Activated CD8-positive, alpha-beta memory T cell treated with anti-CD3 and anti-CD28 coated beads for 48 hours (primary cell): ENCODE data around the gene ZKSCAN5.
"Not testable (repeated sequence)": the region's sequence is repeated elsewhere in the genome, so short reads cannot be mapped to it uniquely, and the experiment has no call there.

Experiments used
- DNase-seq, 3 experiments: peaks; one replicate each; pipeline ENCODE4 v3.0.0-alpha.2; 2020; ENCODE audit warnings: low read depth in 2 of 3, low spot score in 2 of 3

The ZKSCAN5 gene

DNA sequence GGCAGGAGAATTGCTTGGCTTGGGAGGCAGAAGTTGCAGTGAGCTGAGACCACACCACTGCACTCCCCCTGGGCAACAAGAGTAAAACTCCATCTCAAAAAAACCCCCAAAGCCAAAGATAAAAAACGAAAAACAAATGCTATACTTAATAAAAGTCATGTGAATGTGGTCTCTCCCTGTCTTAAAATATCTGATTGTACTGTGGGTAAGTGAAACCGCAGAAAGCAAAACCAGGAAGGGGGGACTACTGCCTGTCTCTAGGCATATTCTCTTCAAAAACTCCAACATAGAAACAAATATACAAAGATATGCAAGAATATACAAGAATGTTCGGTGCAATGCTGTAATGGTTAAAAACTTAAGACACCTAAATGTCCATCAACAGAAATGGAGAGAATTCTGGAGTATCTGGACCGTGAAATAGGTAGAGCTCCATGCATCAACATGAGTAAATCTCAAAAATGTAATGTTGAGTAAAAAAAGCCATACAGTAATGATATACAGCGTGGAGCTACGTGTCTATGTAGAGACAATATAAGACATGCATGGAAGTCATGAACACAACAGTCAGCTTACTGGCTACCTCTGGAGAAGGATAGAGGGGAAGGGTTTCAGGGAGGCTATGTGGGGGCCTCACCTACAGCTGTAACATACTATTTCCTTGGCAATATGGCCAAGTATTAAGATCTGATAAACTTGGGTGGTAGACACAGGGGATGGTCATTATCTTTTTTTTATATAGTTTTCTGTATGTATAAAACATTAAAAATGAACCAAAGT is 6.5 kb upstream of the ZKSCAN5 start:
- no peak for DNase-seq

DNA sequence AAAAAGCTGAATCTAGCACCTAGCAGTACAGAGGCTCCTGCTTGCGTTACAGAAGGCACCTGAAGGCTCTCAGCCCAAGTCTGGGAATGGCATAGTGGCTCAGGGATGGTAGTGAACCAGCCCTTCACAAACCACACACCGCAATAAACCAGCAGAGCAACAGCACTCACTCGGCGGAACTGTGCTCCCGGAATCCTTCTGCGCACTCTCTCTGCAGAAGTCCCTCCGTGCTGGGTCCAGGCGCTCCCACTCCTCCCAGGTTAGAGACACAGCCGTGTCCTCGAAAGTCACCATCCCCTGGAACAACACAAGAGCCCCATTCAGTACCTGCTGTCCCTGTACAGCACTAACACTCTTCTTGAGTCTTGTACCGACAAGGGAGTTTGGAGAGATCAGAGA is 5.9 kb upstream of the ZKSCAN5 start:
- no peak for DNase-seq

DNA sequence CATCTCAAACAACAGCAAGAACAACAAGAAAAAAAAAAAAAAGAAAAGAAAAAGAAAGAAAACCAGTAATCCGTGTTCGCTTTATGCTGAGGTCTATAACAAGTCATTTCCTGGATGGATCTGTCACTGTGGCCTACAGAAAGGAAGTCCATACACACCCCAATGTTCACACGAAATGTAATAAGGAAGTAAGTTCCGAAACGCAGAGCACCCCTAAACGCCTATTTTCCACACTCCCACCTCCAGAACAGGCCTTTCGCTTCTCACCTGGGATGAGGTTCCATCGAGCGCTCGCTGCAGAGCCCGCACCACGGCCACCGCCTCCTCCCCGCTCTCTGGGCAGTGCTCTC is 5.1 kb upstream of the ZKSCAN5 start:
- DNase-seq = no peak

DNA sequence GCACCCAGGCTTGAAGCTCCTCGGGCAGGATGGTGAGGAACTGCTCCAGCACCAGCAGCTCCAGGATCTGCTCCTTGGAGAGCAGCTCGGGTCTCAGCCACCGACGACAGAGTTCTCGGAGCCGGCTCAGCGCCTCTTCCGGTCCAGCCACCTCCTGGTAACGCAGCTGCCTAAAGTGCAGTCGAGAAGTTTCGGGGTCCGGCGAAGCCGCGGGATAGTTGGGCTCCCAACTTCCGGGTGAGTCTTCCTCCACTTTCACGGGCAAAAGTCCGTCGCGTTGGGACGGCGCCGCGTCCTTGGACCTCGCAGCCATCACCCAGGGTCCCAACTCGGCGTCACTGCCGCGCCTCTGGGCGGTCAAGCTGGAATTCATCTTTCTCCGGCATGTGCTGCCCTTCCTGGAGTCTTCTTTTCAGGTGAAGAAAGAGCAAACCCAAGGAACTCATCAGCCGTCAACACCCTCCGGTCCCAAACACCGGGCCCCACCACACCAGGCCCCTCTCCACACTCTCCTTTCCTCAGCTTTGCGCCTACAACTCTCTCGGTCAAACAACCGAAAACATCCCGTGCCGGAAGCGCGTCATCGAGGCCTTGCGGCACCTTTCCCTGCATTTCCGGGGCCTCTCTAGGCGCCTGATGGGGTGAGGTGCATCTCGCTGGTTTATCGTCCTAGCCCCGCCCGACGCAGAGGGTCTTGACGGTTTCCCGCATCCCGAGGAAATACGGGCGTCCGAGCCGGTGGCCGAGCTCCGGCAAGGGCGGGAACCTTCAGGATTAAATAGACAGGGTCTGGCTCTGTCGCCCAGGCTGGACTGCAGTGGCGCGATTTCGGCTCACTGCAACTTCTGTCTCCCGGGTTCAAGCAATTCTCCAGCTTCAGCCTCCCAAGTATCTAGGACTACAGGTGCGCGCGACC is 4.5 kb upstream of the ZKSCAN5 start, which contains the start of gene ZNF394:
Gene ZNF394 (minus strand): TSS at position 561 of the 916 bp plus-strand sequence. CDS start 188 bp downstream, at position 373.
- peak; percentile 63 to 75 (median 66) for DNase-seq

DNA sequence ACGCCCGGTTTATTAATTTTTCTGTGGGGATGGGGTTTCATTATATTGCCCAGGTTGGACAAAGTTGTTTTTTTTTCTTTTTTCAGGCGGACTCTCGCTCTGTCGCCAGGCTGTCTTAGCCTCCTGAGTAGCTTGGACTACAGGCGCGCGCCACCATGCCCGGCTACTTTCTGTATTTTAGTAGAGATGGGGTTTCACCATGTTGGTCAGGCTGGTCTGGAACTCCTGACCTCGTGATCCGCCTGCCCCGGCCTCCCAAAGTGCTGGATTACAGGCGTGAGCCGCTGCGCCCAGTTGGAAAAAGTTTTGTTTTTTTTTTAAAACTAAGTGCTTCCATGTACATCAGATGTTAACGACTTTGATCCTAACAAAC is 3.8 kb upstream of the ZKSCAN5 start:
- DNase-seq = no peak

DNA sequence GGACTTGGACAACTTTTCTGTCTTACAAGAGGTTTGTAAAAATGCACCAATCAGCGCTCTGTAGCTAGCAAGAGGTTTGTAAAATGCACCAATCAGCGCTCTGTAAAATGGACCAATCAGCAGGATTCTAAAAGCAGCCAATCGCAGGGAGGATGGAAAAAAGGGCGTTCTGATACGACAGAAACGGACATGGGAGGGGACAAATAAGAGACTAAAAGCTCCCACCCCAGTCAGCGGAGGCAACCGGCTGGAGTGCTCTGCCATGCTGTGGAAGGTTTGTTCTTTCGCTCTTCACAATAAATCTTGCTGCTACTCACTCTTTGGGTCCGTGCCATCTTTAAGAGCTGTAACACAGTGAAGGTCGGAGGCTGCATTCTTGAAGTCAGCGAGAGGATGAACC is 3.2 kb upstream of the ZKSCAN5 start:
- not testable (repeated sequence) for DNase-seq

DNA sequence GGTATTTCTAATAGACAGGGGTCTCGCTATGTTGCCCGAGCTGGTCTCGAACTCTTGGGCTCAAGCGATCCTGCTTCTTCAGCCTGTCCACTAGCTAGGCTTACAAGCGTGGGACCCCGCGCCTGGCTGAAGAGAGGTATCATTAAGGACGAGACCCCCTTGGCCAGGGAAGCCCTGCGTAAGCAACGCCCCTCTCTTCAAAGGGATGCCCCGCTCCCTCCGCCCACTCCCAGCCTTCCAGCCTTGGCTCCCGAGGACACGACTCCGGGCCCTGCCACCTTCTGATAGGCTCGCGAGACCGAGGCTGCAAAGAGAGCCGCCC is 220 bp upstream of the ZKSCAN5 start:
- no peak for DNase-seq

DNA sequence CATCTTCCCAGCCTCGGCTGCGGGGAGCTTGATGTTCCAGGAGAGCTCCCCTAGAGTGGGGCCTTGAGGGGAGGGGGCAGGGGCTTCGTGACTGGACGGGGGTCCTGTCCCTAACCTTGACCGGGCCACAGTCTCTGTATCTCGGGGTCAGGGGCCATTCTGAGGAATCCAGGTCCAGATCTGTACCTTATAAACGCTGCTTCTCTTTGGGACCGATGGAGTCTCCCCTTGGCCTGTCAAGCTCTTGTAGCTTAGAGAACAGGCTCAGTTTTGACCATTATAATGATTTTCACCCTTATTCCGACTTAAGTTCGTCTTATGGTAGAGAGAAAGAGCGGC is 831 bp downstream of the ZKSCAN5 start:
- no peak for DNase-seq

DNA sequence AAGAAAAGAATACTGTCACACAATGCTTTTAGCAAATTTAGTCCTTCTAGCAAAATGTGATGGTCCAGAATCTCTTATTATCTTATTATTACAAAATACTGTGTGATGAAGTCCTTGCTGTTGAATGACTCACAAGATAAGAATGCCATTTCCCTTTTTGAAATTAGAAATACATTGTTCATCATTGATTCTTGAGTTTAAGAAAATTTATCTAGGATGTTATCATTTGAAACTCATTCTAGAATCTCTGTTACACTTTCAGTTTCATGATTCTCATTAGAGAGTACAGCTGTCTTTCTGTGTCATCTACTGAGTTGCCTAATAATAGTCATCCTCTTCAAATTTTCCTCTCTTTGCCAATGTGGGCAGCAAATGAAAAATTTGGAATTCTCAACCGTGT is 9.6 kb downstream of the ZKSCAN5 start:
- DNase-seq = no peak

DNA sequence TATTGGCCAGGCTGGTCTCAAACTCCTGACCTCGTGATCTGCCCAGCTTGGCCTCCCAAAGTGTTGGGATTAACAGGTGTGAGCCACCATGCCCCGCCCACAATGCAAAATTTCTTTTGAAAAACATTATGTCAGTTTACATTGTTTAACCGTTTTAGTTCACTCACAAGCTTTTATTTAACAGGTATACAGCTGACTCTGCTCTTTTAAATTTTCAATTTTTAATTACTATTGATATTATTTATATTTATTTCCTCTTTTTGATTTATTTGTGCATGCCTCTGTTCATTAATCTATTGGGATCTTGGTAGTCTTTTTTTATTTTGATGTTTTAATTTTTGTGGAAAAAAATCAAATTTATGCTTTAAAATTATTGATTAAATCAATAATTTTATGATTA is 16.9 kb downstream of the ZKSCAN5 start:
- no peak for DNase-seq

DNA sequence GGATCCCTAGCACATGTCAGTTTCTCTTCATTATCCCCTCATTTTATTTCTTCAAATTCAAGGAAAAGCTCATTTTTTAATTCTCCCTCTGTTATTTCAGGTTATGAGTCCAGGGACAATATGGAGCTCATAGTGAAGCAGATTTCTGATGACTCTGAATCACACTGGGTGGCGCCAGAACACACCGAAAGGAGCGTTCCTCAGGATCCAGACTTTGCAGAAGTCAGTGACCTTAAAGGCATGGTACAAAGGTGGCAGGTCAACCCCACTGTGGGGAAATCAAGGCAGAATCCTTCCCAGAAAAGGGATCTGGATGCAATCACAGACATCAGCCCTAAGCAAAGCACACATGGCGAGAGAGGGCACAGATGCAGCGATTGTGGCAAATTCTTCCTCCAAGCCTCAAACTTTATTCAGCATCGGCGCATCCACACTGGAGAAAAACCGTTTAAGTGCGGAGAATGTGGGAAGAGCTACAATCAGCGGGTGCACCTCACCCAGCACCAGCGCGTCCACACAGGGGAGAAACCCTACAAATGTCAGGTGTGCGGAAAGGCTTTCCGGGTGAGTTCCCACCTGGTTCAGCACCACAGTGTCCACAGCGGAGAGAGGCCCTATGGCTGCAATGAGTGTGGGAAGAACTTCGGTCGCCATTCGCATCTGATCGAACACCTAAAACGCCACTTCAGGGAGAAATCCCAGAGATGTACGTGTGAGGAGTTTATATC is 21.4 kb downstream of the ZKSCAN5 start:
- DNase-seq = no peak

DNA sequence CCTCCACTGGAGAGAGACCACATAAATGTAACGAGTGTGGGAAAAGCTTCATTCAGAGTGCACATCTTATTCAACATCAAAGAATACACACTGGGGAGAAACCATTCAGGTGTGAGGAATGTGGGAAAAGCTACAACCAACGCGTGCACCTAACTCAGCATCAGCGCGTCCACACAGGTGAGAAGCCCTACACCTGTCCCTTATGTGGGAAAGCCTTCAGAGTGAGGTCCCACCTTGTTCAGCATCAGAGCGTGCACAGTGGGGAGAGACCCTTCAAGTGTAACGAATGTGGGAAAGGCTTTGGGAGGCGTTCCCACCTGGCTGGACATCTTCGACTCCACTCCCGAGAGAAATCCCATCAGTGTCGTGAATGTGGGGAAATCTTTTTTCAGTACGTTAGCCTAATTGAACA is 26.9 kb downstream of the ZKSCAN5 start:
- DNase-seq = no peak

DNA sequence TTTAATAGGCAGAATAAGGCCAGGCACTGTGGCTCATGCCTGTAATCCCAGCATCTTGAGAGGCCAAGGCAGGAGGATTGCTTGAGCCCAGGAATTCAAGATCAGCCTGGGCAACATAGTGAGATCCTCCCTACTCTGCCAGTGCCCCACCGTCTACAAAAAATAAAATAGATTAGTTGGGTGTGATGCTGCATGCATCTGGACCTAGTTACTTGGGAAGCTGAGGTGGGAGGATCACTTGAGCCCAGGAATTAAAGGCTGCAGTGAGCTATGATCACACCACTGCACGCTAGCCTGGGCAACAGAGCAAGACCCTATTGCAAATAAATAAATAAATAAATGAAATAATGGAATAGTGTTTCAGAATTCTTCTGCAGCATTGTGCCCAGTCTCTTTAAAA is 31.2 kb downstream of the ZKSCAN5 start:
- no peak for DNase-seq

DNA sequence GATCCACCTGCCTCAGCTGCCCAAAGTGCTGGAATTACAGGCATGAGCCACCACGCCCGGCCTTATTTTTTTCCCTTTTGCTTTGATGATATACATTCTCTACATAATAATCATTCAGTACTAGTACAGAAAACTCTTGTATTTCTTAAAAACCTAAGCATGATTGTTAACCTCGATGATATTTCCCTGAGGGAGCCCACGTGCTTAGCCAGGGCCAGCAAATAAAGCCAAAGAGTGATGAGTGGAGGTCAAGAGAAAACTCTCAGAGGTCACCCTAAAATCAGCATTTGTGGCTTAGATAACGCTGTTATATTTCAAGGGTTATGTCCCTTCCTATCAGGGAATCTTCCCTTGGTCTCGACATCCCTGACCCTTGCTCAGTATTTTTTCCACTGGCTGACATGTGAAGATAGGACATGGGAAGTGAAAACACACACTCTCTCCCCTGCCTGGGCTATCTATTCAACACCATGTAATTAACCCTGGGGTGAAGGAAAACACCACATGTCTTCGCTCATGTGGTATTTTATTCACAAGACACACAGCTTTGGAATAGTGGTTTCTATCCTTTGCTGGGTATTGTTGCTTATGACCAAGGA is 34.9 kb downstream of the ZKSCAN5 start:
- DNase-seq = no peak

DNA sequence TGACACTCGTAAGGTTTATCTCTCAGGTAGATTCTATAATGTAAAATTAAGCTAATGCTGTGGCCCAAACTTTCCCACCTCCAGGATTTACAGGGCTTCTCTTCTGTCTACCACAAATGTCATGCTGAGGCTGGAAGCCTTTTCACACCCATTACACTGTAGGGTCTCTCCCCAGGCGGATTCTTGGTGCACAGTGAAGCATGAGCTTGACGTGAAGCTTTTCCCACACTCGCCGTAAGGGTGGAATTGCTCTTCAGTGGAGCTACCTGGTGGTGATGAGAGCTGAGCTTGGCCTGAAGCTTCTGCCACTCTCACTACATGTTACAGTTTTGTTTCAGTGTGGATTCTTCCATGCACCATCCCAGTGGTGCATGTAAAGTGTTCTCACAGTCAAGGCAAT is 36.1 kb downstream of the ZKSCAN5 start:
- no peak for DNase-seq

DNA sequence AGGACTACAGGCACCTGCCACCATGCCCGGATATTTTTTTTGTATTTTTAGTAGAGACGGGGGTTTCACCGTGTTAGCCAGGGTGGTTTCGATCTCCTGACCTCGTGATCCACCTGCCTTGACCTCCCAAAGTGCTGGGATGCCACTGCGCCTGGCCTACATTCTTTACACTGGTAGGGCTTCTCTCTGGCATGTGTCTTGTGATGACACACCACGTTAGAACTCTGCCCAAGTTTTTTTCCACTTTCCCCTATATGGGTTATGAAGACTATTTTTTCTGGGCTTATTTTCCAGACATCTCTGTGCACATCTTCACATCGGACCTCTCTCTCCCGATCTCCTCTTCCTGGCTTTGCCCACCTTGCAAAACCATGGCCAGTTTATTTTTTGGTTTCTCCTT is 36.8 kb downstream of the ZKSCAN5 start:
- no peak for DNase-seq

DNA sequence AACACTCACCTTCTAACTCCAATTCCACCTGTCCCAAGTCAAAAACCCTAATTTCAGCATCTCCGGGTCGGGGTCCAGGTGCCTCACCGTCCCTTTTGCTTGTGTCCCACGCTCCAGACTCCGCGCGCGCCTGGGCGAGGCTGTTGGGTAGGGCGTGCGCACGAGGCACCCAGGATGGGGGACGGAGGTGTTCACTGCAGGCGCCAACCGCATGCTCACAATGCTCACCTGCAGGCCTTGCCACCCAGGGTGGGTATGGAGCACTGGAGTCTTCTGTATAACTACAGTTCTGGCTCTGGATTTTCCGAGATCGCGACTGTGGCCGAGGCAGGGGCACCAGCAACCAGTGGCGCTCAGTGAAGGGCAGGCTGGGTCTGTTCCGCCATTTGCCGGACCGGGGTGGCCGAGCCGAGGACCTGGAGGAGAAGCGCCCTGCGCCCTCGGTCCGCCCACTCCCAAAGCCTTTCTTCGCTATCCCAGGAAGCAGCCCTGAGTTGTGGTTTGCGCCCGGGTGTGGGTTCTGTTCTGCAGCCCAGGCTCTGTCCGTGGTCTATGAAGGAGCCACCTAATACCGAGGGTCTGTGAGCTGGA is 38.7 kb downstream of the ZKSCAN5 start:
- DNase-seq = no peak

DNA sequence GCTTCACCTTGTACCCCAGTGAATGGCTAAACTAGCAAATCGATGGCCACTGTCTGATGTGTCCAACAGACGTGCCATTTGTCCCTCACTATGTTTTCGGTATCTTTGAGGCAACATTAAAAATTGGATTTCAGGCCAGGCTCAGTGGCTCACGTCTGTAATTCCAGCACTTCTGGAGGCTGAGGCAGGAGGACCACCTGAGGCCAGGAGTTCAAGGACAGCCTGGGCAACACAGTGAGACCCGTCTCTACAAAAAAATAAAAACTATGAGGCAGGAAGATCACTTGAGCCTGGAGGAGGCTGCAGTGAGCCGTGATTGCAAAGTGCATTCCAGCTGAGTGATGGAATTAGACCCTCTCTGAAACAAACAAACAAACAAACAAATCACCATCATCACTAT is 39.5 kb downstream of the ZKSCAN5 start:
- no peak for DNase-seq

DNA sequence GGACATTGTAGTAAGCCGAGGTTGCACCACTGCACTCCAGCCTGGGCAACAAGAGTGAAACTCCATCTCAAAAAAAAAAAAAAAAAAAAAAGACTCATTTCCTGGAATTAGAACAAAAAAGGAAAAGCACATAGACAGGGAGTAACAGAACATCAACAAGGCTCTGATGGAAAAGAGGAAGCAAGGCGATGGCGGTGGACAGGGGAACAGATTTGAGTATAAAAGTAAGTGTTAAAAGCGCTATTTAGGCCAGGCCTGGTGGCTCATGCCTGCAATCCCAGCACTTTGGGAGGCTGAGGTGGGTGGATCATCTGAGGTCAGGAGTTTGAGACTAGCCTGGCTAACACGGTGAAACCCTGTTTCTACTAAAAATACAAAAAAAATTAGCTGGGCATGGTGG is 40.8 kb downstream of the ZKSCAN5 start:
- not testable (repeated sequence) for DNase-seq

DNA sequence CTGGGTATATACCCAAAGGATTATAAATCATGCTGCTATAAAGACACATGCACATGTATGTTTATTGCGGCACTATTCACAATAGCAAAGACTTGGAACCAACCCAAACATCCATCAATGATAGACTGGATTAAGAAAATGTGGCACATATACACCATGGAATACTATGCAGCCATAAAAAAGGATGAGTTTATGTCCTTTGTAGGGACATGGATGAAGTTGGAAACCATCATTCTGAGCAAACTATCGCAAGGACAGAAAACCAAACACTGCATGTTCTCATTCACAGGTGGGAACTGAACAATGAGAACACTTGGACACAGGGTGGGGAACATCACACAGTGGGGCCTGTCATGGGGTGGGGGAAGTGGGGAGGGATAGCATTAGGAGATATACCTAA is 45.1 kb downstream of the ZKSCAN5 start:
- not testable (repeated sequence) for DNase-seq

DNA sequence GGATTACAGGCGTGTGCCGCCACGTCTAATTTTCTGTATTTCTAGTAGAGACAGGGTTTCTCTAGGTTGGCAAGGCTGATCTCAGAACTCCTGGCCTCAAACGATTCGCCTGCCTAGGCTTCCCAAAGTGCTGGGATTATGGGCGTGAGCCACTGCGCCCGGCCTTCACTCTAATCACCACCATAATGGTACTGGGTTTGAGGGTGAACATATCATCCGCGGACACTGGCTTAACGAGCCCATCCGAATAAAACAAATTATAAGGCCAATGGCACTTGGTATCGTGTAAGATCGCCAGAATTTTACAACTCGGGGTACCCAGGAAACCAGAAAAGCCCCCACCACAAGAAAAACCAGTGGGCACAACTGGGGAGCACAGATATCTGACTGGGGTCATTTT is 46.9 kb downstream of the ZKSCAN5 start:
- DNase-seq = no peak
